GM18499 (cell line): ENCODE results near the gene CCT5.
"Not testable (repeated sequence)": the region's sequence is repeated elsewhere in the genome, so short reads cannot be mapped to it uniquely, and the experiment has no call there.

Source experiments
- ATAC-seq: cut with Tn5 transposase; IDR thresholded peaks from one replicate; pipeline ENCODE4 v1.9.1; 2021; ENCODE audit warnings: moderate number of reproducible peaks; ENCODE audit not compliant: insufficient read depth, unreplicated experiment

Gene CCT5

GRCh38 chr5:10275460-10275859, 25.4 kb downstream of the CCT5 start:
- no peak for ATAC-seq

DNA sequence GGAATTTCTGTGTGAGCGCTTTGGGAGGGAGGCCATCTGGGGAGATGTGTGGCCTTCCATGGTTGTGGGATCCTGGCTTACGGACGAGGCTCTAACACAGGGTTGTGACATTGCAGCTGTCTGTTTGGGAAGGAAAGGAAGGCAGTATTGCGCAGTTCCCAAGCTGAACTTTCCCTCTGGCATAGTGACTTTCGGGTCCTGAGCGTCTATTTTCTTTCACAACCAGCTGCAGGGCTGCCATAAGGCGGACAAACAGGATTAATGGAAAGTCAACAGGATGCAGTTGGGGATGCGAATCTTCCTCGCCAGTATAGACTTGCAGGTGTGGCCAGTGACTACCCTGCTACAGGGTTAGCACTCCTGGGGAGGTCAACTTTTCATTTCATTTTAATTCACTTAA, 25.9 kb downstream of the CCT5 start:
- ATAC-seq, result no peak

DNA sequence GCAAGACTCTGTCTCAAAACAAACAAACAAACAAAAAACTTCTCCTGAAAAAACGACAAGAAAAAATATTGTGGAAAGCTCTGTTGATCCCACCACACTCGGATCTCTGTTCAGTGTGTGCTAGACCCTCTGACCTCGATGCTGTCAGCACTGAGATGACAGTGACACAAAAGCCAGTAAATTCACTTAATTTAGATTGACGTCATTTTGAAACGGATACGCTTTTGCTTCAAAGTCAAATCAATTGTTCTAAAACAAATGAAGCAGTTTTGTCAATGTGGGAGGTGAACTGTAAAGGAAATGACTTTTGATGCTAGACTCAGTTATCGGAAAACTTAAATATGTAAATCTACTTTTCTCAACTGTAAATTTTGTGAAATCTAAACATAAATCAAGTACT, 26.6 kb downstream of the CCT5 start:
- no peak for ATAC-seq

DNA sequence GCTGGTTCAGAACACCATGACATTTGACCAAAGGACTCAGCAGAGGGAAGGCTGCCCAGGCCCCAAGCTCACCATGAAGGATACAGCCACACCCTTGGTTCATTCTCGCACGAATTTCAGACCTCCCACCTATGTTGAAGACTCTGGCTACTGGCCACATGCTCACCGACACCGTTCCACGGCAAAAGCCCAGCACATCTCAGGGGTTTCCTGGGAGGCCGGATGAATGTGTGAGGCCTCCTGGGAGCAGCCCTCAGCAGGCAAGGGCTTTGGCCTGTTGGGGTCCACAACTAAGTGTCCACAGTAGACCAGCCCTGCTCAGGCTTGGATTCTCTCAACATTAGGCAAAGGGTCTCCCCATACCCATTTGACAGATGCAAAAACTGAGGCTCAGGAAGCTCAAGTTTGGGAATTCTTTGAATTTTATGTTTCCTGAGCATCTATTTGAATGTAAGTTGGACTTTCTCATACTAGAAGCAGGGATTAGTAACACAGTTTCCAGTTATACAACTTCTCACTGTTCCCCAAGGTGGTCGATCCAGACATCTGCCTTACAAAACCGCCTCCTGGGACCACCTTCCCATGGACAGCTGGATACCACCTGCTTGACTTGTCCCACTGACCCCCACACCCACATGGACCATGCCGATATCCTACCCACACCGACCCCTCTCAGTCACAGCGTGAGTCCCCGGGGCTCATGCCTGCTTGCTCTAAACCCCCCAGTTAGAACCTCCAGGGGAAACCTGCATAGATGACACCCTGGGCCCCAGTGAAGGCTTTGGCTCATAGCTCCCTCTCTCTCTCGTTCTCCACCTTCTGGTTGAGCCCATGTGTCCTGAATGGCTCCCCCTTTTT, 27.9 kb downstream of the CCT5 start:
- no peak for ATAC-seq

GRCh38 chr5:10278658-10279279, 28.7 kb downstream of the CCT5 start:
- no peak for ATAC-seq

- ATAC-seq, result no peak
Observed at GRCh38 chr5:10279328-10279727, 29.2 kb downstream of the CCT5 start.

DNA sequence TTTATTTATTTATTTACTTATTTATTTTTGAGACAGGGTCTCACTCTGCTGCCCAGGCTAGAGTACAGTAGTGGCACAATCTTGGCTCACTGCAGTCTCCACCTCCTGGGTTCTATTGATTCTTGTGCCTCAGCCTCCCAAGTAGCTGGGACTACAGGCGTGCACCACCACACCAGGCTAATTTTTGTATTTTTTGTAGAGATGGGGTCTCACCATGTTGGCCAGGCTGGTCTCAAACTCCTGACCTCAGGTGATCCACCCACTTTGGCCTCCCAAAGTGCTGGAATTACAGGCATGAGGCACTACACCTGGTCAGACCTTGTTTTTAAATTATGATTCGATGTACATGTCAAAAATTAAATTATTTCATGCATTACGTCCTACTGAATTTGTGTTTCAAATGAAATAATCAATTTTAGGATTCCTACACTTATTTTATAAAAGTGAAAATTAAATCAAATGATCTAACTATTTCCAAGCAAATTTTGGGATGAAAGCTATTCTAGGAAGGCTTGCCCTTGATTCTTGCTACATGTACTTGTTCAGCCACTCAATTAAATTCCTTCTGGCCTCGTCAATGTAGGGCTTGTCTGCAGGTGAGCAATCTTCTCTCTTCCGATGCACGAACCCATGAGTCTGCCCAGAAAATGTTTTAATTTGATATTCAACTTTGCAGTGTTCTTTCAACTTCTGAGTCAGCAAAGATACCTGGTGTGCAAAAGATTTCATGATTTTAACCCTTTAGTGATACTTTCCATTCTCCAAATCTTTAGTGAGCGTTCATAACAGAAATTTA, 30.0 kb downstream of the CCT5 start:
- no peak for ATAC-seq

GRCh38 chr5:10283927-10284635, 34.0 kb downstream of the CCT5 start:
- ATAC-seq, result peak; percentile 96

DNA sequence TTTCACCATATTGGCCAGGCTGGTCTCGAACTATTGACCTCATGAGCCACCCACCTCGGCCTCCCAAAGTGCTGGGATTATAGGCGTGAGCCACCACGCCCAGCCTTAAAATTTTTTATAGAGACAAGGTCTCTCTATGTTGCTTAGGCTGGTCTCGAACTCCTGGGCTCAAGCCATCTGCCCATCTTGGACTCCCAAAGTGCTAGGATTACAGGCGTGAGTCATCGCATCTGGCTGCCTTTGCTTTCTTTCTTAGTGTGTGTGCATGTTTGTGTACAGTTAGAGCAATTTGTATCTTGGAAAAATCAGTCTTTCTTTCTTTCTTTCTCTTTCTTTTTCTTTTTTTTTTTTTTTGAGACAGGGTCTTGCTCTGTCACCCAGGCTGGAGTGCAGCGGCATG, 35.3 kb downstream of the CCT5 start:
- ATAC-seq, result not testable (repeated sequence)

GRCh38 chr5:10286162-10286861, 36.2 kb downstream of the CCT5 start:
- no peak for ATAC-seq

DNA sequence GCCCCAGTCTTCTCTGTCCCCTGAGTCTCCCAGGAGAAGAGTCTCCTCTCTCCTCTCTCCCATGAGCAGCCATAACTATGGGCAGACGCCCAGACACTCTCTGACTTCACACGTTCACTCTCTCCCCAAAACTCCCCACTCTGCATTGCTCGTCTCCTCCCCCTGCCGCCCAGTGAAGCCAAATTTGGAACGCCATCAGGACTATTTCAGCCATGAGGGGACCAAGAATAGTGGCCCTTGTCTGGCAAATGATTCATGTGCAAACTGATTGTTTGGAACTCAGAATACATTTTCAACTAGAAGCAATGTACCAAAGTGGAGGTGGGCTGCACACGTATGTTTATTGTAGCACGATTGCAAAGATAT, 36.8 kb downstream of the CCT5 start:
- ATAC-seq, result no peak

GRCh38 chr5:10288592-10289219, 38.6 kb downstream of the CCT5 start:
- ATAC-seq, result no peak

DNA sequence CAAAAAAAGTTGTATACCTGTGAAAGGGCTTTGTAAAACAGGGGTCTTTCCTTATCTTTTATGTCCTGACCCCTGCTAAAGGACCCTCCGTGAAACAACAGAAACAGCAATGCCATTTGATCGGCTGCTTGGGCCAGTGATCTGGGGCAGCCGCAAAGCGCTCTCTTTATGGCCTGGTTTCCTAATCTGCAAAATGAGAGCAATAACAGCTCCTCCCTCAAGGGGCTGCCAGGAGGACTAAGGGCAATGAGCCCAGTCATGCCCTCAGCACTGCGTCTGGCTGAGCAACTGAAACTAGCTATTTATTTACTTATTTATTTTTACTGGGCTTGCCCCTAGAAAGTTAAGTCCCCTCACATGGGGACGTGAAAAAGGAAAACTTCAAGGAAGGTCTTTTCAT, 39.3 kb downstream of the CCT5 start:
- no peak for ATAC-seq

GRCh38 chr5:10289991-10290390, 39.9 kb downstream of the CCT5 start:
- ATAC-seq, result no peak

DNA sequence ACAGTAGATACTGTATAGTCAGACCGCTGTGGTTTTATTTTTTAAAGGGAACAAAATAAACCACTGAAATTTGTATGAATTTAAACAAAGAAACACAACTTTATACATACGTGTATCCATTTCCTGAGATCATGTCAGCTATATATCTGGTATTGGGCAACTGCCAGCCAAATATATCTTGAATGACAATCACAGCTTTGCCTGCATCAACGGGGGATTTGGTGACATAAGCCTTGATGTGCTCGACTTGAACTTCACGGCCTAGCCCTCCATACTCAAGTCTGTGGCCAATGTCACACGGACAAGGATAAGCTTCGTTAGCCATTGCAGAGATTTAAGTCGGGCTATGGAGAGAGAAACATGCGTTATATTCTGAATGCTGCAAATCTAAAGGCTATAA, 40.4 kb downstream of the CCT5 start:
- ATAC-seq, result no peak

GRCh38 chr5:10291692-10292339, 41.7 kb downstream of the CCT5 start:
- no peak for ATAC-seq

DNA sequence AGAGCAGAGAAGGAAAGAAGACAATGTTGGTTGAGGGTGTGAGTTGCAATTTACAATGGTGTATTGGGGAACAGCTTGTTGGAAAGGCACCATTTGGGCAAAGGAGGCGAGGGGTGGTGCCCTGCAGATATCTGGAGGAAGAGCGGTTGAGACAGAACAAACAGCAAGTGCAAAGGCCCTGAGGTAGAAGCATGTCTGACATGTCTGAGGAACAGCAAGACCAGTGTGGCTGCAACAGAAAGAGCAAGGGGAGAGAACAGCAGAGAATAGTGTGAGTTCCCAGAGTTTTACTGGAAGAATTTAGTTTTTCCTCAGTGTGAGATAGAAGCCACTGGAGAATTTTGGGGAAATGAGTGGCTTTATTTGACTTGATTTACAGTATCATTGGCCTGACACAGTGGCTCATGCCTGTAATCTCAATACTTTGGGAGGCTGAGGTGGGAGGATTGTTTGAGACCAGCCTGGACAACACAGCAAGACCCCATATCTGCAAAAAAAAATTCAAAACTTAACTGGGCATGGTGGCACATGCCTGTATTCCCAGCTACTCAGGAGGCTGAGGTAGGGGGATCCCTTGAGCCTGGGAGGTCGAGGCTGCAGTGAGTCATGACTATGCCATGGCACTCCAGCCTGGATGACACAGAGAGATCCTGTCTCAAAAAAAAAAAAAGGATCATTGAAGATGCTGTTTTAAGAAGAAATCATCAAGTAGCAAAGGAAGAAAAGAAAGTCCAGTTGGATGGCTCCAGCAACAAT, 44.0 kb downstream of the CCT5 start:
- ATAC-seq, result no peak

GRCh38 chr5:10295619-10296326, 45.7 kb downstream of the CCT5 start:
- no peak for ATAC-seq
